Ovary (tissue), 9 donors: ENCODE measurements around the gene RECQL5. TPM values are rescaled to one million over a fixed set of nuclear protein-coding genes. Genes with fewer than 3 reads are reported as not detected.

Experiments used
- DNase-seq, 5 donors: peaks; one replicate each; pipeline ENCODE4 v3.0.0-alpha.2; 2019 to 2020
- H3K27ac ChIP-seq, 2 donors: fragments of 200-600 bp; one replicate each; pipeline versions ENCODE4 v1.5.1 to v1.8.0; 2019 to 2022
- H3K27me3 ChIP-seq: fragments of 200-600 bp; one replicate; pipeline ENCODE4 v1.8.0; 2022
- H3K36me3 ChIP-seq: fragments of 200-600 bp; sonication (generic); one replicate; pipeline ENCODE4 v1.5.1; 2019
- H3K4me1 ChIP-seq: one replicate; pipeline ENCODE4 v1.8.1; 2013; ENCODE audit warnings: mild to moderate bottlenecking, moderate library complexity; ENCODE audit not compliant: insufficient read depth
- H3K4me3 ChIP-seq: fragments of 200-600 bp; sonication (generic); one replicate; pipeline ENCODE4 v1.5.1; 2017
- H3K9me3 ChIP-seq, 2 donors: fragments of 200-600 bp in 1 of 2; sonication (generic) in 1 of 2; one replicate each; pipeline versions ENCODE4 v1.5.1 to v1.8.1; 2013 to 2019; ENCODE audit warnings: mild to moderate bottlenecking in 1 of 2, moderate library complexity in 1 of 2
- EP300 ChIP-seq: sonication (generic); formaldehyde crosslinking; IDR thresholded peaks from one replicate; pipeline ENCODE4 v1.6.1; 2017; ENCODE audit warnings: antibody characterized with exemption
- POLR2A ChIP-seq: fragments of 450-650 bp; IDR thresholded peaks from one replicate; pipeline ENCODE4 v1.6.1; 2017; ENCODE audit warnings: antibody characterized with exemption, mild to moderate bottlenecking, moderate library complexity
- WGBS, 3 donors: extraction: QIAGEN DNeasy Blood & Tissue Kit in 1 of 3; methylation state at CpG; one replicate each; pipeline versions ENCODE4 v1.1.5 to v1.1.7; 2013 to 2017; 5-methylcytosine and 5-hydroxymethylcytosine counted together
- intact Hi-C, 4 donors: fragments of 100-400 bp; cut with DNase I; formaldehyde crosslinking; loops; one replicate each; pipeline versions ENCODE4 v1.11.0 to v1.15.1; 2022 to 2023
- polyA plus RNA-seq, 2 donors: library from polyadenylated mRNA; stranded (reverse); fragments of 200-250 nt in 1 of 2; fragments of 350-450 nt in 1 of 2; fragmentation: Illumina TruSeq in 1 of 2; extraction: RNeasy Lipid Tissue Mini Kit (QIAGEN cat#74804) in 1 of 2; gene quantifications; one replicate each; pipeline ENCODE4 v1.2.3, GENCODE V29; 2013 to 2014
- total RNA-seq, 7 donors: library from RNA; depleted of rRNA in 2 of 7; stranded (reverse); fragments of >200 nt in 2 of 7; fragmentation: NEBNext Ultra II Directional in 3 of 7; extraction: Animal tissue kit (Norgen Biotek cat#: 25700) in 3 of 7; gene quantifications; one replicate each; pipeline versions ENCODE4 v1.1.0 to v1.2.4, GENCODE V29; 2016 to 2023
- TF ChIP-seq, protein P1 (sequence below), 3 donors: fragments of 450-650 bp in 2 of 3; fragments of 200-600 bp in 1 of 3; IDR thresholded peaks; one replicate each; pipeline versions ENCODE4 v1.5.1 to v1.8.0; 2016 to 2022; ENCODE audit warnings: antibody characterized with exemption in 3 of 3, mild to moderate bottlenecking in 1 of 3
- donor health status: DM: no; HTN: no; CAD: no; lungs with moderate emphysema.
- donor health status: DM: no; HTN: no; CAD: no.
- donor health status: Bipolar disorder and iron deficiency.
- donor health status: DM: yes; HTN: yes; CAD: no.
- donor health status: DM: no; HTN: no; CAD: no.
- donor health status: DM: yes; HTN: yes; CAD: no.

Gene RECQL5
- total and polyA plus RNA-seq, 9 donors, result 13.8 to 32.8 (median 23.9) TPM

DNA sequence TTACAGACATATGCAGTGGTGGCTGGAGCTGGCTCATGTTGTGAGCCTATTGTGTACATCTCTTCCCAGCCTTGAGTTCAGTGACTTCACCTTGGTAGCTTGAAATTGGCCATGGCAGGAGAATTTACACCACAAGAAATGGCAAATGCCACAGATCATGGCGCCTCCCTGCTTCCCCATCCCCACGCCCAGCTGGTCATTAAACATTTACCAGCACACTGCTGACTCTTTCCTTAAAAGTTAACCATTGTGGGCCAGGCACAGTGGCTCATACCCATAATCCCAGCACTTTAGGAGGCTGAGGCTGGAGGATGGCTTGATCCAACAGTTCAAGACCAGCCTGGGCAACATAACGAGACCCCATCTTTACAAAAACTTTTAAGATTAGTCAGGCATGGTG, 31.7 kb upstream of the RECQL5 start:
- H3K27me3 ChIP-seq, result no peaks in the 10 kb centered on the region
- no peaks in the 10 kb centered on the region for H3K9me3 ChIP-seq
- no peak overlapping the region for H3K27ac ChIP-seq
- no peak for DNase-seq
- intact Hi-C loops, result no loop called here
- no peak overlapping the region for H3K4me3 ChIP-seq
- no peaks in the 10 kb centered on the region for H3K36me3 ChIP-seq
- TF ChIP-seq, protein P1, sequence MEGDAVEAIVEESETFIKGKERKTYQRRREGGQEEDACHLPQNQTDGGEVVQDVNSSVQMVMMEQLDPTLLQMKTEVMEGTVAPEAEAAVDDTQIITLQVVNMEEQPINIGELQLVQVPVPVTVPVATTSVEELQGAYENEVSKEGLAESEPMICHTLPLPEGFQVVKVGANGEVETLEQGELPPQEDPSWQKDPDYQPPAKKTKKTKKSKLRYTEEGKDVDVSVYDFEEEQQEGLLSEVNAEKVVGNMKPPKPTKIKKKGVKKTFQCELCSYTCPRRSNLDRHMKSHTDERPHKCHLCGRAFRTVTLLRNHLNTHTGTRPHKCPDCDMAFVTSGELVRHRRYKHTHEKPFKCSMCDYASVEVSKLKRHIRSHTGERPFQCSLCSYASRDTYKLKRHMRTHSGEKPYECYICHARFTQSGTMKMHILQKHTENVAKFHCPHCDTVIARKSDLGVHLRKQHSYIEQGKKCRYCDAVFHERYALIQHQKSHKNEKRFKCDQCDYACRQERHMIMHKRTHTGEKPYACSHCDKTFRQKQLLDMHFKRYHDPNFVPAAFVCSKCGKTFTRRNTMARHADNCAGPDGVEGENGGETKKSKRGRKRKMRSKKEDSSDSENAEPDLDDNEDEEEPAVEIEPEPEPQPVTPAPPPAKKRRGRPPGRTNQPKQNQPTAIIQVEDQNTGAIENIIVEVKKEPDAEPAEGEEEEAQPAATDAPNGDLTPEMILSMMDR (IDR thresholded peaks at IDR 0.05), result no peak
- WGBS, 3 donors, result 82 to 95% (median 94%) methylated on average over 3 of the region's 3 CpGs
- H3K4me1 ChIP-seq, result no peaks in the 10 kb centered on the region

DNA sequence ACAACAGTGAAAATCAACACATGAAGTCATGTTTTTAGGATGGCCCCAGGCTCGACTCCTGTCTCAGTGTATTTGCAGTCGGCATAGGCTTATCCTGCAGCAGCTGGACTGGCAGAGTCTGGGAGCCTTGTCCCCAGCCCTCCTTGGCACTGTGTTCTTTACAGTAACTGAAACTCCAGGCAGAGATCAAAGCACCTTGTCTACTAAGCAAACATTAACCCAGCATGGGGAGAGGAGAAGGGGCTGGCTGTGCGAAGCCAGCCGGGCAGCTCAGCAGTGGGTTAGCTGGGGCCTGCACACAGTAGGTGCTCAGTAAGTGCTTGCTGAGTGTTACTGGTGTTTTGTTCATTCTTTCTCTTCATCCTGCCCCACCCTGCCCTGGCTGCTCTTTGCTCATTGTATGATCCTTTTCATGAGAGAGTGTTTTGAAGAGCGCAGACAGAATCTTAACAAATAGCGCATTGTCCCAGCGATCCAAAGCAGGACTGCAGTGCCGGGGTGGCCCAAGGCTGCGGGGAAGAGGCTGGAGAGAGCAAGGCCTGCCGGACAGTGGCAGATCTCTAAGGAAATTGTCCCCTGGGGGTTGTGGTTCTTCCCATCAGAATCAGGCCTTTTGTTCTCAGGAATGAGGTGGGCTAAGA, 30.8 kb upstream of the RECQL5 start:
- Histone ChIP-seq H3K4me3 (no peak overlapping the region), H3K9me3 (no peaks in the 10 kb centered on the region), H3K27ac (no peak overlapping the region), H3K4me1 (no peaks in the 10 kb centered on the region), H3K27me3 (no peaks in the 10 kb centered on the region), H3K36me3 (no peaks in the 10 kb centered on the region)
- intact Hi-C loops, result no loop called here
- no peak for DNase-seq
- 86 to 90% (median 87%) methylated on average over 10 of the region's 10 CpGs for WGBS, 3 donors
- TF ChIP-seq POLR2A, result no peak
- TF ChIP-seq EP300, result no peak
- TF ChIP-seq, protein P1 (IDR thresholded peaks at IDR 0.05), result no peak

DNA sequence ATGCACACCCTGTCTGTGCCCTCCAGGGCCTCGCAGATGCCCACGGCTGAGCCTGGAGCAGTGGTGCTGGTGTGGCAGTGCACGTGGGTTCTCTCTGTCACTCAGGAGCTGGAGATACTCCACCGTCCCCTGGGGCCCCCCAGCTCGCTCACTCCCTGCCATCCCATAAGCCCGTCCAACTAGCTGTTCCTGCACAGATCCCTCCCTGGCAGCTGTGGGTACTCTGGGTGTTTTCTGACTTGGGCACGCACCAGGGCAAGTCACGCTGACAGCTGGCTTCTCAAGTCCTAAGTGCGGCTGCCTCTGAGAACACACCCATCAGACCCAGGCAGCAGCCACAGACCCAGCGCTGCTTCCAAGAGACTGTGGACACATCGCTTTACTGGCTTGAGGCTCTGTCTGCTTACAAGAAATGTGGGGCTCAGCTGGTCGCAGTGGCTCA, 28.9 kb upstream of the RECQL5 start:
- Histone ChIP-seq H3K4me3 (no peak overlapping the region), H3K27ac (no peak overlapping the region), H3K9me3 (no peaks in the 10 kb centered on the region), H3K27me3 (no peaks in the 10 kb centered on the region), H3K36me3 (no peaks in the 10 kb centered on the region), H3K4me1 (no peaks in the 10 kb centered on the region)
- 90 to 97% (median 95%) methylated on average over 12 of the region's 12 CpGs for WGBS, 3 donors
- TF ChIP-seq, protein P1 (IDR thresholded peaks at IDR 0.05), result no peak
- no peak for TF ChIP-seq EP300
- no peak for TF ChIP-seq POLR2A
- no peak for DNase-seq
- intact Hi-C loops, result no loop called here

DNA sequence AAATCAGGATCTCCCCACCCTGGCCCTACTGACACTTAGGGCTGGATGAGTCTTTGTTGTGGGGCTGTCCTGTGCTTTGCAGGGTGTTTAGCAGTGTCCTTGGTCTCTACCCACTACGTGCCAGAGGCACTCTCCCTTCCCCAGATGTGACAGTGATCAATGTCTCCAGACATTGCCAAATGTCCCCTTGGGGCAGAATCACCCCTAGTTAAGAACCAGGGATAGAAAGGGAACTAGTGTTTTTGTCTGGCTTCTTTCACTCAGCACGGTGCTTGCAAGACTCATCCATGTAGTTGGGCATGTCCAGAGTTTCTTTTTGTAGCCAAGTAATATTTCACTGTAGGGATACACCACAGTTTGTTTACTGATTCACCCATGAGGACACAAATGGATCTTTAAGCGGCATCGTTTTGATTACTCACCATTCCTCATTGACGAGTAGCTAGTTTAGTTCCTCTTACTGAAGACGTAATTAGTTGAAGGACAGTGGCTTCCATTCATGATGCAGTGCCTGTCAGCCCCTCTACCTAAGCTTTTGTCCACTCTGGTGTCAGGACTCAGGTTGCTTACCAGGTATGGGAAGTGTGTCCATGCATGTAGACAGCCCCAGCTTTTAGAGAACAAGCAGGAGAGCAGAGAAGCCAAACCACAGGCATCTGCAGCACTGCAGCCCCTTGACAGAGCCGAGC, 28.3 kb upstream of the RECQL5 start:
- Histone ChIP-seq H3K9me3 (no peaks in the 10 kb centered on the region), H3K36me3 (no peaks in the 10 kb centered on the region), H3K4me3 (no peak overlapping the region), H3K4me1 (no peaks in the 10 kb centered on the region), H3K27me3 (no peaks in the 10 kb centered on the region), H3K27ac (no peak overlapping the region)
- intact Hi-C loops, result no loop called here
- TF ChIP-seq, protein P1 (IDR thresholded peaks at IDR 0.05), result no peak
- TF ChIP-seq EP300 (no peak), POLR2A (no peak)
- DNase-seq, result no peak
- 83 to 87% (median 83%) methylated on average over 7 of the region's 7 CpGs for WGBS, 3 donors
